C1 segment of cervical spinal cord (tissue), 14 donors: ENCODE results near the gene MTARC2.

Experiments
- DNase-seq, 14 donors: peaks; one replicate each; lab custom pipeline; 2025; lab: John Stamatoyannopoulos, UW

Gene MTARC2

GRCh38 chr1:220768126-220768601 lies 20.0 kb downstream of the MTARC2 start:
- no peak for DNase-seq

- DNase-seq = no peak
These were observed 21.1 kb downstream of the MTARC2 start for GRCh38 chr1:220769205-220769604.

GRCh38 chr1:220770245-220770913 lies 22.3 kb downstream of the MTARC2 start:
- DNase-seq = no peak

- DNase-seq = no peak
These were observed 24.7 kb downstream of the MTARC2 start for GRCh38 chr1:220772846-220773245.

- peak in 4 of 14 donors; percentile 8 to 32 (median 28) for DNase-seq
These were observed 27.2 kb downstream of the MTARC2 start for GRCh38 chr1:220775240-220775853.

GRCh38 chr1:220776254-220776653 lies 28.1 kb downstream of the MTARC2 start:
- DNase-seq = no peak

- peak in 12 of 14 donors; percentile 24 to 78 (median 50) for DNase-seq
These were observed 28.7 kb downstream of the MTARC2 start for GRCh38 chr1:220776720-220777326.

GRCh38 chr1:220783453-220783852 lies 35.3 kb downstream of the MTARC2 start:
- no peak for DNase-seq

- DNase-seq = no peak
These were observed 36.6 kb downstream of the MTARC2 start for GRCh38 chr1:220784751-220785150.

GRCh38 chr1:220785166-220786056 lies 37.3 kb downstream of the MTARC2 start:
- no peak for DNase-seq

GRCh38 chr1:220786057-220786336 lies 37.9 kb downstream of the MTARC2 start:
- peak in 4 of 14 donors; percentile 37 to 63 (median 52) for DNase-seq

GRCh38 chr1:220786337-220787068 lies 38.4 kb downstream of the MTARC2 start, which contains the start of gene MTARC1:
Gene MTARC1, plus strand, starts transcription at chr1:220786913. Its CDS starts 32 bp downstream, at chr1:220786945.
- DNase-seq = peak in 12 of 14 donors; percentile 4 to 80 (median 47)

- DNase-seq = peak in 3 of 14 donors; percentile 33 to 58 (median 56)
These were observed 39.0 kb downstream of the MTARC2 start for GRCh38 chr1:220787069-220787619.

GRCh38 chr1:220788900-220789299 lies 40.8 kb downstream of the MTARC2 start:
- DNase-seq = no peak

GRCh38 chr1:220789532-220790147 lies 41.5 kb downstream of the MTARC2 start:
- DNase-seq = no peak

GRCh38 chr1:220791285-220791684 lies 43.2 kb downstream of the MTARC2 start:
- DNase-seq = no peak

GRCh38 chr1:220791956-220792355 lies 43.8 kb downstream of the MTARC2 start:
- no peak for DNase-seq

GRCh38 chr1:220796530-220796929 lies 48.4 kb downstream of the MTARC2 start:
- DNase-seq = no peak

GRCh38 chr1:220797044-220797443 lies 48.9 kb downstream of the MTARC2 start:
- DNase-seq = no peak

GRCh38 chr1:220797553-220797952 lies 49.4 kb downstream of the MTARC2 start:
- DNase-seq = no peak
